Measurements from ENCODE around the gene TMEM125. TPM values are rescaled to one million over a fixed set of nuclear protein-coding genes. Genes with fewer than 3 reads are reported as not detected.

Gene TMEM125
- total RNA-seq, 2 donors from 2014 or later: 0.70 to 2.1 TPM

DNA sequence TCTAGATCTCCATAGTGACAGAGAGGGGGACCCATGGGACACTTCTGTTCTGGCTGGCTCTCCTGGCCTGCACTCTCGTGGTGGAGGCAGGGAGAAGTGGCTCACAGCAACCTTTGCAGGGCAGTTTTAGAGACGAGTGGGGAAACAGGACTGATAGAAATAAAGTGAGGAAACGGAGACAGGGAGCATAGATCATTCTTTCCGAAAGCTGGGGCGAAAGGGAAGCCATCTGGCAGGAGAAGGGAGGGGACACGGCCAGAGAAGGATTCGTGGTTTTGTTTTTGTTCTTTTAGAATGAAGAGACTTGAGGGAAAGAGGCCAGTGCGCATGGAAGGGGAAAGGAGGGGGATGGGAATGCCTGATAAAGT is 34.5 kb downstream of the TMEM125 start:
- H3K4me1 ChIP-seq: peaks cover 0 to 55% of the 10 kb centered on the region in 2 donors
- DNase-seq (ENCODE audit: low spot score): no peak
- no peaks in the 10 kb centered on the region for H3K36me3 ChIP-seq
- peak overlapping the region in 1 of 2 donors; percentile 69 for H3K27ac ChIP-seq
- peak overlapping the region in 1 of 2 donors; percentile 40 for H3K4me3 ChIP-seq
- H3K9me3 ChIP-seq: no peaks in the 10 kb centered on the region
- no peaks in the 10 kb centered on the region for H3K27me3 ChIP-seq
- TF ChIP-seq, protein P1, sequence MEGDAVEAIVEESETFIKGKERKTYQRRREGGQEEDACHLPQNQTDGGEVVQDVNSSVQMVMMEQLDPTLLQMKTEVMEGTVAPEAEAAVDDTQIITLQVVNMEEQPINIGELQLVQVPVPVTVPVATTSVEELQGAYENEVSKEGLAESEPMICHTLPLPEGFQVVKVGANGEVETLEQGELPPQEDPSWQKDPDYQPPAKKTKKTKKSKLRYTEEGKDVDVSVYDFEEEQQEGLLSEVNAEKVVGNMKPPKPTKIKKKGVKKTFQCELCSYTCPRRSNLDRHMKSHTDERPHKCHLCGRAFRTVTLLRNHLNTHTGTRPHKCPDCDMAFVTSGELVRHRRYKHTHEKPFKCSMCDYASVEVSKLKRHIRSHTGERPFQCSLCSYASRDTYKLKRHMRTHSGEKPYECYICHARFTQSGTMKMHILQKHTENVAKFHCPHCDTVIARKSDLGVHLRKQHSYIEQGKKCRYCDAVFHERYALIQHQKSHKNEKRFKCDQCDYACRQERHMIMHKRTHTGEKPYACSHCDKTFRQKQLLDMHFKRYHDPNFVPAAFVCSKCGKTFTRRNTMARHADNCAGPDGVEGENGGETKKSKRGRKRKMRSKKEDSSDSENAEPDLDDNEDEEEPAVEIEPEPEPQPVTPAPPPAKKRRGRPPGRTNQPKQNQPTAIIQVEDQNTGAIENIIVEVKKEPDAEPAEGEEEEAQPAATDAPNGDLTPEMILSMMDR (IDR thresholded peaks at IDR 0.05): no peak

DNA sequence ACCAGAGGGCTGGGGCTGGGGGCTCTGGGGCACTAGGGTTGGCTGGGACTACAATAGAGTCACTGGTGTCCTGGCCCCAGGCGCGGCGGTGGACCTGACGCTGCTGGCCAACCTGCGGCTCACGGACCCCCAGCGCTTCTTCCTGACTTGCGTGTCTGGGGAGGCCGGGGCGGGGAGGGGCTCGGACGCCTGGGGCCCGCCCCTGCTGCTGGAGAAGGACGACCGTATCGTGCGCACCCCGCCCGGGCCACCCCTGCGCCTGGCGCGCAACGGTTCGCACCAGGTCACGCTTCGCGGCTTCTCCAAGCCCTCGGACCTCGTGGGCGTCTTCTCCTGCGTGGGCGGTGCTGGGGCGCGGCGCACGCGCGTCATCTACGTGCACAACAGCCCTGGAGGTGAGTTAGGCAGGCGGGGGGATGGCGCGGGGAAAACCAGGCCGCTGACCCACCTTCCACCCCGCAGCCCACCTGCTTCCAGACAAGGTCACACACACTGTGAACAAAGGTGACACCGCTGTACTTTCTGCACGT is 35.1 kb downstream of the TMEM125 start:
- Histone ChIP-seq H3K36me3 (no peaks in the 10 kb centered on the region), H3K4me3 (peak overlapping the region in 1 of 2 donors; percentile 40), H3K27ac (no peak overlapping the region), H3K27me3 (no peaks in the 10 kb centered on the region), H3K9me3 (no peaks in the 10 kb centered on the region), H3K4me1 (peaks cover 0 to 50% of the 10 kb centered on the region in 2 donors)
- TF ChIP-seq, protein P1 (IDR thresholded peaks at IDR 0.05): no peak
- no peak for DNase-seq (ENCODE audit: low spot score)

DNA sequence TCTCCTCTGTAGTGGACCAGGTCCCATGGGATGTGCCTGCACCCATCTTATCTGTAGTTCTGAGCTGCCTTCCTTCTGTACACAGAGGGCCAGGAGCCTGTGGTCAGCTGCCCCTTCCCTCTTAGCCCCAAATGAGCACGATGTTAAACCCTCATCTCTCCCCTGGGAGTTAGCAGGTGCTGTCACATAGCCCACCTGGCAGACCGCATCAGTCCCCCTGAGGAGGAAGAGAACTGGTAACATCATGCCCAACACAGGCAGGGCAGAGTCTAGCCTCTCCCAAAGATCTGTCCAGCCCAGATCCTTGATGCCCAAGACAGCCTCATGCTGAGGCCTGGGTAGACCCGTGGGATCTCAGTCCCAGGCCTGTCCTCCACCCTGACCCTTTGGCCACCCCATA is 35.7 kb downstream of the TMEM125 start:
- H3K36me3 ChIP-seq: no peaks in the 10 kb centered on the region
- H3K27me3 ChIP-seq: no peaks in the 10 kb centered on the region
- H3K9me3 ChIP-seq: no peaks in the 10 kb centered on the region
- H3K27ac ChIP-seq: no peak overlapping the region
- DNase-seq (ENCODE audit: low spot score): no peak
- TF ChIP-seq, protein P1 (IDR thresholded peaks at IDR 0.05): no peak
- no peak overlapping the region for H3K4me3 ChIP-seq
- H3K4me1 ChIP-seq: peaks cover 0 to 47% of the 10 kb centered on the region in 2 donors

DNA sequence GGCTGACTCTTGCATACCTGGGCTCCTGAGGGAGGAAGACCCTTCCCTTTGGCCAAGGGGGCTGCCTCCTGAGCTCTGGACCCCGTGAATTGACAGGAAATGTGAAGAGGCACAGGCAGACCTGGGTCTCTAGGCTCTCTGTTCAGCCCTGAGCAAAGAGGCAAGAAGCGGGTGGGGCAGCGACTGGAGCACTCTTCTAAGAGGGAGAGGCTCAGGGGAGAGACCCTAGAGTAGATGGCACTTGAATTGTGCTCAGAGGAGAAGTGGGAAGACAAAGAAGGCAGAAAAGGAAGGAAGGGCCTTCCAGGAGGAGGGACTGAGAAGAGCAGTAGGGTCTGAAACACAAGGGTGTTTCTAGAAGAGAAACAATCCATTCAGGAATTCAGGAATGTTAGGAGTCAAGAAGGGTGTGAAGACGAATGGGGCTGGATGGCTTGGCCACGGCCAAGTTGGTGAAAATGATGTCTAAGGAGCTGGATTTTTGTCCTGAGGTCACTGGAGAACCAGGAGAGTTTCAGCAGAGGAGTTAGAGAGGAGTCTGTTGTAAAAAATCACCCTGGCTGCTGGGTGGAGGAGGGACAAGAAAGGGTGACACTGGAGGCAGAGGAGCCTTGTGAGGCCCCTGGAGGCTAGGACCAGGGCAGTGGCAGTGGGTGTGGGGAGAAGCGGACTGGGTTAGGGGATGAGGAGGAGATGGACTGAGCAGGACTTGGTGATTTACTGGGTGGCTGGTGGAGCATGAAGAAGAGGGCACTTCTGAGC is 36.3 kb downstream of the TMEM125 start:
- Histone ChIP-seq H3K9me3 (no peaks in the 10 kb centered on the region), H3K27me3 (no peaks in the 10 kb centered on the region), H3K4me3 (no peak overlapping the region), H3K4me1 (peaks cover 0 to 47% of the 10 kb centered on the region in 2 donors), H3K36me3 (no peaks in the 10 kb centered on the region), H3K27ac (no peak overlapping the region)
- TF ChIP-seq, protein P1 (IDR thresholded peaks at IDR 0.05): no peak
- no peak for DNase-seq (ENCODE audit: low spot score)

DNA sequence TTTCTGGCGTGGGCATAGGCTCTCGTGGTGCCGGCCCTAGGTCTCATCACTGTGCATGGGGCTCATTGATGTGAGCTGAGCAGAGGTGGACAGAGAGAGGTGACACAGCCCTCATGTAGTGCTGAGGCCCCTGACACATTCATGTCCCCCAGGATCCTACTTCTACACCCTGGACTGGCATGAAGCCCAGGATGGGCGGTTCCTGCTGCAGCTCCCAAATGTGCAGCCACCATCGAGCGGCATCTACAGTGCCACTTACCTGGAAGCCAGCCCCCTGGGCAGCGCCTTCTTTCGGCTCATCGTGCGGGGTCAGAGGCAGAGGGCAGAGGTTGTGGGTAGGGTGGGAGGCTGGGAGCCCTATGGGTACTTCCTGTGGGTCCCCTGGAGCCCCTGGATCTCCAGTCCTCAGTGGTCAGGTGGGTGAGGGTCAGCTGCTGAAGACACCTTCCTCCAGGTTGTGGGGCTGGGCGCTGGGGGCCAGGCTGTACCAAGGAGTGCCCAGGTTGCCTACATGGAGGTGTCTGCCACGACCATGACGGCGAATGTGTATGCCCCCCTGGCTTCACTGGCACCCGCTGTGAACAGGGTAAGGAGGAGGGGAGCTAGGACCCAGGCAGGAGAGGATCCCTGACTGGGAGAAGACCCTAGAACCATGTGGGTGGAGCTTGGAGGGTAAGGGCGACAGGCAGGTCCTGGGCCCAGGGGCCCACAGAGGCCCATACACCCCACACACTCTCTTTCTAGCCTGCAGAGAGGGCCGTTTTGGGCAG is 37.1 kb downstream of the TMEM125 start:
- no peak for DNase-seq (ENCODE audit: low spot score)
- H3K27me3 ChIP-seq: no peaks in the 10 kb centered on the region
- peaks cover 0 to 47% of the 10 kb centered on the region in 2 donors for H3K4me1 ChIP-seq
- TF ChIP-seq, protein P1 (IDR thresholded peaks at IDR 0.05): no peak
- H3K9me3 ChIP-seq: no peaks in the 10 kb centered on the region
- no peaks in the 10 kb centered on the region for H3K36me3 ChIP-seq
- H3K27ac ChIP-seq: no peak overlapping the region
- H3K4me3 ChIP-seq: no peak overlapping the region
